Measurements from ENCODE around the gene SMIM30. TPM values are rescaled to one million over a fixed set of nuclear protein-coding genes. Genes with fewer than 3 reads are reported as not detected.
A peak's percentile ranks its signal among the peaks of the same experiment; 100 is the strongest.

SMIM30 gene
- total and polyA plus RNA-seq, 11 donors = 72.4 to 378 (median 137) TPM

GRCh38 chr7:113085781-113086390 is 32.5 kb downstream of the SMIM30 start:
- no peak for DNase-seq
- peak in 3 of 4 donors; percentile 15 to 30 (median 26) for ATAC-seq
- TF ChIP-seq CTCF (IDR thresholded peaks at IDR 0.05) = no peak
- TF ChIP-seq POLR2A (IDR thresholded peaks at IDR 0.05) = no peak
- no peaks in the 10 kb centered on the region for H3K9me3 ChIP-seq
- intact Hi-C loops (cut with DNase I) = loop anchor here in 1 of 10 donors (10.0 kb wide), 1 partner anchor 61 kb away; no protein-coding TSS in a partner anchor
- WGBS, 4 donors = 28 to 55% (median 37%) methylated on average over 16 of the region's 16 CpGs
- peaks cover 0 to 25% (median 0%) of the 10 kb centered on the region in 9 donors for H3K27me3 ChIP-seq
- H3K36me3 ChIP-seq = no peaks in the 10 kb centered on the region
- peak overlapping the region in 10 of 12 donors; percentile 33 to 66 (median 56) for H3K4me3 ChIP-seq
- peaks cover 0 to 6% (median 0%) of the 10 kb centered on the region in 12 donors for H3K4me1 ChIP-seq
- no peak overlapping the region for H3K27ac ChIP-seq

GRCh38 chr7:113084496-113085172 is 33.7 kb downstream of the SMIM30 start:
- Histone ChIP-seq H3K36me3 (no peaks in the 10 kb centered on the region), H3K4me1 (peaks cover 0 to 6% (median 0%) of the 10 kb centered on the region in 12 donors), H3K4me3 (no peak overlapping the region), H3K27ac (no peak overlapping the region), H3K27me3 (peaks cover 0 to 25% (median 0%) of the 10 kb centered on the region in 9 donors), H3K9me3 (no peaks in the 10 kb centered on the region)
- intact Hi-C loops (cut with DNase I) = loop anchor here in 1 of 10 donors (10.0 kb wide), 1 partner anchor 60 kb away; no protein-coding TSS in a partner anchor
- TF ChIP-seq CTCF (IDR thresholded peaks at IDR 0.05) = no peak
- no peak for TF ChIP-seq POLR2A (IDR thresholded peaks at IDR 0.05)
- no peak for DNase-seq
- ATAC-seq = no peak
- 84 to 91% (median 85%) methylated on average over 4 of the region's 4 CpGs for WGBS, 4 donors

GRCh38 chr7:113083816-113084495 is 34.4 kb downstream of the SMIM30 start:
- peaks cover 0 to 6% (median 0%) of the 10 kb centered on the region in 12 donors for H3K4me1 ChIP-seq
- ATAC-seq (no peak), DNase-seq (no peak)
- no peak for TF ChIP-seq CTCF (IDR thresholded peaks at IDR 0.05)
- no peak for TF ChIP-seq POLR2A (IDR thresholded peaks at IDR 0.05)
- no peak overlapping the region for H3K27ac ChIP-seq
- H3K4me3 ChIP-seq = no peak overlapping the region
- WGBS, 4 donors = 86 to 90% (median 90%) methylated on average over 10 of the region's 10 CpGs
- peaks cover 0 to 25% (median 0%) of the 10 kb centered on the region in 9 donors for H3K27me3 ChIP-seq
- intact Hi-C loops (cut with DNase I) = loop anchor here in 1 of 10 donors (10.0 kb wide), 1 partner anchor 59 kb away; no protein-coding TSS in a partner anchor
- no peaks in the 10 kb centered on the region for H3K36me3 ChIP-seq
- H3K9me3 ChIP-seq = no peaks in the 10 kb centered on the region

Measured in heart left ventricle (tissue), 16 donors.